Amniotic epithelial cell (primary cell): Measurements from ENCODE around the gene OGFOD1.
"Not testable (repeated sequence)": the region's sequence is repeated elsewhere in the genome, so short reads cannot be mapped to it uniquely, and the experiment has no call there.

Experiments
- DNase-seq: peaks from one replicate; pipeline ENCODE4 v3.0.0-alpha.2; 2010; ENCODE audit warnings: low read depth

The OGFOD1 gene

DNA sequence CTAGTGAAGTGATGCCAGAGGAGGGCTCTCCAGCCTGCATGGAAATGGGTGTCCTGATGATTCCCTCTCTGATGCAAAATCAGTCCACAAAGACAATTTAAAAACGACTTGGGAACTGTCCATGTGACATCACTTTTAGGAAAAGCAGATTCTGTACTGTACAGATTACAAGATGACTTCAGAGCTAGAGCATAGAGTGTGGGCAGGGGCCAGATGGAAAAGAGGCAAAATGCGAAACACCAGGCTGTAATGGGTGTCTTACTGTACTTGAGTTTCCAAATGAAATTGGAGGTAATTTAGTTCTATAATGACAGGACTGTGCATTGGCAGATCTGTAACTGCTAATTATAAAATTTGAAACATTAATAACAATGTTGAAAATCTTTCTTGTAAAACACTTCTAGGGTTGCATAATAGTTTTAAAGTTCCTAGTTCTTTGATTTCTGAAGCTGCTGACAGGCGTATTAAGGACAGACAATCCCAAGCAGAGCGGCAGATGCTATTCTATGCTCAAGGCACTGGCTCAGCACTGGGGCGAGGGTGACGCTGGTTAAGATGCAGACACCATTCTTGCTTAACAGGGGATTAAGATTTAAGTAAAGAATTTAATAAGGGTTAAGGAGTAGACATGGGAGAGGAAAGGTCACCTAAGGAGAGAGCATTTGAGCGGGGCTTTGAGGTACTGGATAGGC, 29.6 kb downstream of the OGFOD1 start:
- DNase-seq, result peak; percentile 33

DNA sequence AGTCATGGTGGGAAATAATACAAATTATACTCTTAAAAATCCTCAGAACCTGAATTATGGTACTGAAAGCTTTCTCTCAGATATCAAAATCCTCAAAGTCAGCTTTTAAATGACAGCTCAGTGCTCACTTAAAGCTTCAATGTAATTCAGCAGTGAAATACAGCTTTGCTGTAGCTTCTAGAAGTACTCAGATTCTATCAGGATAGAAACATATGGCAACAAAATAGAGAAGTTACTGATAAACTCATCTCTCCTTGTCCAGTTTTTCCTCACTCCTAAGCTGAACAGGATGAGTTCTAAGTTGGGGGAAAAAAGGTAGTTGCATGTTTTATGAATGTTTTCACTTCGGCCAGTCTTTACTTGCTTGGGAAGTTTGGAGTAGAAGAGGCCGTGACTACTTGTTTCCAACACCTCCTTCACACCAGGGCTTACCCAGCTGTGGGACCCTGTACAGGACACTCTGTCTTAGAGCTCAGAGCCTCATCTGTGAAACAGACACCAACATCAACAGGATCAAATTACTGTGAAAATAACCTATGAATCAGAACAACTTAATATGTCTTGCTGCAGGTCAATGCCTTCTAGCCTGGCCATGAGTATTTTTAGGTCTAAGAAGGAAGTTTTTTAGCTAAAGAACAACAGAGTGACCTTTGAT, 30.2 kb downstream of the OGFOD1 start:
- peak; percentile 7 for DNase-seq

DNA sequence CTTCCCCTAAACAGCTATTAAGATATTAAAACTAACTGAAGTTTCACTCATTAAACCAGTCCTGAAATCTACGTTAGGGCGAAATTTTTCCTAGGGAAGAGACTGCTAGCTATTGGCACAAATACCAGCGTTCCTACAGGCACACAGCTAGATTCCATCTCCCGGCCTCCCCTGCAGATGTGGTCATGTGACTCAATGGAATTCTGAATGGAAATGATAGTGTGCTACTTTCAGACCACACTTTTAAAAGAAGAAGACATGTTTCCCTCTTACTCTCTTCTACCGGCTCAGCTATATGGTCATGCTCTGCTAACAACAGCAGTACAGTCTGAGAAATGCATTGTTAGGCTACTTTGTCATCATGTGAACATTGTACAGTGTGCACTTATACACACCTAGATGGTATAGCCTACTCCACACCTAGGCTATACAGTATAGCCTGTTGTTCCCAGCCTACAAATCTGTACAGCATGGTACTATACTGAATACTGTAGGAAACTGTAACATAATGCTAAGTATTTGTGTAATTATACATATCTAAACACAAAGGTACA, 31.4 kb downstream of the OGFOD1 start:
- no peak for DNase-seq

DNA sequence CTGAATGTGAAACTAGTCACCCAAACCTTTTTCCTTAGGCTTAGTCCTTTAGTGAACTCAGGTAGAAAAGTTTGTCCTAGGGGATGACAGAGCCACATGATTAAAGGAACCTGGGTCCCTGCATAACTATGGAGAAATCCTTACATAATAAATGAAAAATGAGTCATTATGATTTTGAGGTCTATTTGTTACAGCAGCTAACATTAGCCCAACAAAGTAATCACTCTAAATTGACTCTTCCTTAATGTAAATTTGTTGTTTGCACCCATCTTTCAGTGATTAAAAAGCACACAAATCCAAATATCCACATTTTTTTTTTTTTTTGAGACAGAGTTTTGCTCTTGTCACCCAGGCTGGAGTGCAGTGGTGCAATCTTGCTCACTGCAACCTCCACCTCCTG, 32.0 kb downstream of the OGFOD1 start:
- no peak for DNase-seq

DNA sequence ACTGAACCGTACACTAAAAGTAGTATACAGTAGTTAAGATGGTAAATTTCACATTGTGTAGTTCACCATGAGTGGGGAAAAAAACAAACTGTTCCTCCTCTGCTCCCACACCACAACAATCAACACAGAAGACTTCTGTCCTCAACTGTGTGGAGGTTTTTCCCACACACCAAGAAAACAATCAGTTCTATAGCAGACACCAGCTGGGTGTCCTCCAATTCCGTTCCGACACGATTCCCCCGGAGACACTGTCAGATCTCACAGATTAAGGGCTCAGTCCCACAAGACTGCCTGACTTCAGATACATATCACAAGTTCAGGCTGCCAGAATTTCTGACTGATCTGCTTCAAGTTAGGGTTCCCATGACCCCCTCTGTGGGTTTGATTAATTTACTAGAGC, 36.7 kb downstream of the OGFOD1 start:
- DNase-seq, result no peak

DNA sequence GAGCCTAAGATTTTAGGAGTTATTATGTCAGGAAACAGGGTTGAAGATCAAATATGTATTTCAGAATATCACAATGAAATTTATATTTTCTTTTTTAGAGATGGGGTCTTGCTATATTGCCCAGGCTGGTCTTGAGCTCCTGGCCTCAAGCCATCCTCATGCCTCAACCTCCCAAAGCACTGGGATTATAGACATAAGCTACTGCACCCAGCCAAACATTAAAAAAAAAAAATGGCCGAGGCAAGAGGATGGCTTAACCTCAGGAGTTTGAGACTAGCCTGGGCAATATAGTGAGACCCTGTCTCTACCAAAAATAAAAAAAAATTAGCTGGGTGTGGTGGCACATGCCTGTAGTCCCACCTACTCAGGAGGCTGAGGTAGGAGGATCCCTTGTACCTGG, 37.5 kb downstream of the OGFOD1 start:
- not testable (repeated sequence) for DNase-seq

DNA sequence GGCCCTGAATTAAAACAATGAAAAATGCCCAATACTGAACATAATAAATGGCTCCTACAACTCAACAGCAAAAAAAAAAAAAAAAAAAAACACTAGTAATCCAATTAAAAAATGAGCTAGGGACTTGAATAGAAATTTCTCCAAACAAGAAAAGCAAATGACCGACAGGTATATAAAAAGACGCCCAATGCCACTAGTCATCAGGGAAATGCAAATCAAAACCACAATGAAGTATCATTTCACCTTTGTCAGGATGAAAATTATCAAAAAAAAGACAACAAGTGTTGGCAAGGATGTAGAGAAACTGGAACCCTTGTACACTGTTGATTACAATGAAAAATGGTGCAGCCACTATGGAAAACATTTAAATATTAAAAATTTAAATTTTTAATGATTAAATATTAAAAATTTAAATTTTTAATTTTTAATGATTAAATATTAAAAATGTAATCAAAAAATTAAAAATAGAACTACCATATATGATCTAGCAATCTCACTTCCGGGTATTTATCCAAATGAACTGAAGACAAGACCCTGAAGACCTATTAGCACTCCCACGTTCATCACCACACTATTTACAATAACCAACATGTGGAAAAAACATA, 40.4 kb downstream of the OGFOD1 start:
- DNase-seq, result no peak

DNA sequence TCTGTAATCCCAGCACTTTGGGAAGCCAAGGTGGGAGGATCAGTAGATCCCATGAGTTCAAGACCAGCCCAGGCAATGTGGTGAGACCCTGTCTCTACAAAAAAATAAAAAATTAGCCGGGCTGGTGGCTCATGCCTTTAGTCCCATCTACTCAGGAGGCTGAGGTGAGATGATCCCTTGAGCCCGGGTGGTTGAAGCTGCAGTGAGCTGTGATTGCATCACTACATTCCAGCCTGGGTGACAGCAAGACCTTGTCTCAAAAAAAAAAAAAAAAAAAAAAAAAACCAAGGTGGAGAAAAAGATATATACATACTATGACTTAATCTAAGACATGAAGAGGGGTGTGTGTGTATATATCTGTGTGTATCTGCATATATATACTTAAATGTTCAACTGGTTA, 41.8 kb downstream of the OGFOD1 start:
- peak; percentile 37 for DNase-seq

DNA sequence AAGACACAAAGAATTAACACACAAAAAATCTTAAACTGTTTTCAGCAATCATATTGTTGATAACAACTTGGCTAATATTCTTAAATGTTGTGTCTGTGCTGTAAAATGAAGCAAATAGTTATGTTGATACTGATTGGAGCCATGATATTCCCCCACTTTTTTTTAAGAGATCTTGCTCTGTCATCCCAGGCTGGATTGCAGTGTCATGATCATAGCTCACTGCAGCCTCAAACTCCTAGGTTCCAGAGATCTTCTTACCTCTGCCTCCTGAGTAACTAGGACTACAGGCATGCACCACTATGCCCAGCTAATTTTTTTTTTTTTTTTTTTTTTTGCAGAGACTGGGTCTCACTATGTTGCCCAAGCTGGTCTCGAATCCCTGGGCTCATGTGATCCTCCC, 42.5 kb downstream of the OGFOD1 start:
- DNase-seq, result no peak

DNA sequence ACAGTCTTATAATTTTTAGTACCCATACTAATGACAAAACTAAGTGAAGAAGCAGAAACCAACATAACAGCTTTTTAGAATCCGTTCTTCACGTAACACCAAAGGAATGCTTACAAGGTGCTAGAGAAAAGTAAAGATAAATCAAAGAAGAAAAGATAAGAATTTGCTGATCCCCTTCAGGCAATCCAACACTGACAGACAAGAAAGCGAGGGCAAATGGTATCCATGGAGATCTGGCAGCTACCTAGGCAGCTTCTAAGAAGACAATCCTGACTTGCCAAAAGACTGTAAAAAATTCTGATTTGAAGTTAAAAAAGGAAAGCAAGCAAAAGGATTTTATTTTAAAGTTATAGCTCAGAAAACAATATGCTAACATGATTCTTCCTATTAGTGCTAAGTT, 53.8 kb downstream of the OGFOD1 start:
- no peak for DNase-seq

DNA sequence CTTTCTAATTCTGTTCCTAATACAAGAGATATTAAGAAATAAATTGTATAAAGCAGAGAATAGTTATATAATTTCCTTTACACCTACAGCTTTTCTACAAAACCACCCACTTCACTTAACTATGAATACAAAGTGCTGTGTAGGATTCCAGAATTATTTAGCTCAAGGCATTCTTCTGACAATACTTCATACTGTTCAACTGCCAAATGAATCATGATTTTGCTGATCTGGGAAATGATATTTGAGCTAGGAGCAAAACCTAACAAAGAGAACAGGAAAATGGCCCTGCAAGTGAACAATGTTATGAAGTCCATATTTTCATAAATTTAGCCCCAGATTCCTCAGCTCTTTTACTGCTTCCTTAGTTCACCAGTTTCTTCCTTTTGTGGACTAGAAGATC, 55.6 kb downstream of the OGFOD1 start:
- peak; percentile 30 for DNase-seq

DNA sequence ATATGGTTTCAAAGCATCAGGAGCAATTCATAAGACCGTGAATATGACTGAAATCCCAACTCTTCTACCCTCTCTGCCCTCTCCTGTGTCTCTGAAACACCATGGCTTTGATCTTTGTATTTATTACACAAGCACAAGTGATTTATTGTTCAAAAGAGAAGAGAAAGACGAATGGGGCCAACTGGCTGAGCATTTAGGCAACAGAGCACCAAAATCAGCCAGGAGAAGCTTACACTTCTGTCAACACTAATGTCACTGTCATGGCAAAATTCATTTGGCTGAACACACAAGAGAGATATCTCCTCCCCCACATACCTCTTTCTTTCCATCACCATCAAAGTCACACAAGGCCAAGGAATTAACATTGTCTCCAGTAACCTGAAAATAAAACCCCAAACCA, 59.2 kb downstream of the OGFOD1 start:
- DNase-seq, result no peak

DNA sequence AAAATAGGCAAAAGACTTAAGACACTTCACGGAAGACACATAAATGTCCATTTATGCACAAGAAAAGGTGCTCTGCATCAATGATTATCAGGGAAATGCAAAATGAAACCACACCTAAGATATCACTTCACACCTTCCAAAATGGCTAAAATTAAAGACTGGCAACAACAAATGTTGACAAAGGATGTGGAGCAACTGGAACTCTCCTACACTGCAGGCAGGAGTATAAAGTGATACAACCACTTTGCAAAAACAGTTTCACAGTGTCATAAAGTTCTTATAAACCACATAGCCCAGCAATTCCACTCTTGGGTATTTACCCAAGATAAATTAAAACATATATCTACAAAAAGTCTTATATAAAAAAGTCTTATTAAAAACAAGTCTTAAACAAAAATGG, 60.7 kb downstream of the OGFOD1 start:
- no peak for DNase-seq

DNA sequence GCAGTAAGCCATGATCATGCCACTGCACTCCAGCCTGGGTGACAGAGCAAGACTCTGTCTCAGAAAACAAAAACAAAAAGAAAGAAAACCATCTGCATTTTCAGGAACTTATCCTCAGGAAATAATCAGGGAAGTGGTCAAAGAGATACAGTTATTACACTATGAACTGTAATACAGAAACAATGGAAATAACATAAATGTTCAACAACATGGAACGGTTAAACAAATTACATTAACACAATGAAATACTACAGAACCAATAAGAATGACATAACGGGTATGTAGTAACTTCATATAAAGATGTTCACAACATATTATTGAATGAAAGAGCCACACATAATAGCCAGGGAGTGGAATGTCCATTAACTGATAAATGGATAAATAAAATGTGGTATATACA, 61.7 kb downstream of the OGFOD1 start:
- DNase-seq, result no peak

DNA sequence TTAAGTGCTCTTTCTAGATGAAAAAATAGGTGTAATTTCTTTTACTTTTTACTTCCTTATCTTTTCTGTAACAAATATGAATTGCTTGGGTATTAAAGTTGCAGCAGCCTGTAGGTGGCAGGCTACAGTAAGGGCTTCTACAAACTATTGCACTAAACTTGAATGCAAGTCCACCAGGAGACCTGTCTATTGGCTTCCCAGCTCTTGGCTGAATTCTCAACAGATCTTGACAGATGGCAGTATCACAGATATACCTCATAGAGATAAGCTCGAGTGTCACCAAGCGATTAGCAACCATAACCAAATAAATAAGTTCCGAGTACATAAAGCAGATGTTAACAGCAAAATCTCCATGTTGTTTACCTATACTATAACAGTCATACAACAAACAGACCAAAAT, 62.6 kb downstream of the OGFOD1 start:
- peak; percentile 74 for DNase-seq

DNA sequence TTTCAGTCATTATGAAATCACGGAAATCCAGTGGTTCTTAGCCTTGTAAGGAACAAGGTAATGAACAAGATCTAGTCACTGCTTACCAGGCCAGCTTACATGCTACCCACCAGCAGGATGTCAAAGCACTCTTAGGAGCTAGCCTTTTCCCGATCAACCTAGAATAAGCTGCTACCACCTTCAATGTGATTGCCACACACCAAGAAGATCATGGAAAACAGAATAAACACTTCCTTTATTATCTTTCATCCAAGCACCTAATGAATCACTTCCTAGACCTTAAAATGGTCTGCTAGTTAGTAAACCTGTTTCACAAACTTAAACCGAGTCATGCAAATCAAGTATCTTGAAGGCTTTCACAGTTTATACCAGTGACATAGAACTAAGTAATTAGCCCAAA, 63.5 kb downstream of the OGFOD1 start:
- peak; percentile 47 for DNase-seq

DNA sequence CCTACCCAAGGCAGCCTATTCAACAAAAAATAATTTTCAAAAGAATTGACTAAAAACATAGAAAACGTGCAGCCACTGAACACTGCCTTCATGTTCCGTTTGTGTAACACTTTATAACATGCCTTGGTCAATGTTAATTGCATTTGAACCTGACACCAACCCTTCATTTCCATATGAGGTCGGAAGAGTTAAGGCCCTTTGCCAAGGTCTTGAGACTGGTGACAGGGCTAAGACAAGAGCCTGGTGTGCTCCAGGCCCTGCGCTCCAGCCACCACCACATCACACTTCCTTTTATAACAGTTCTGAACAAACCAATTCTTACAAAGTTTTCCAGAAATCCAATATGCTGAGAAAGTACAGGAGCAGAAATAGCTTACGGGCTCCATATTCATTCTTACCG, 64.3 kb downstream of the OGFOD1 start:
- DNase-seq, result no peak

DNA sequence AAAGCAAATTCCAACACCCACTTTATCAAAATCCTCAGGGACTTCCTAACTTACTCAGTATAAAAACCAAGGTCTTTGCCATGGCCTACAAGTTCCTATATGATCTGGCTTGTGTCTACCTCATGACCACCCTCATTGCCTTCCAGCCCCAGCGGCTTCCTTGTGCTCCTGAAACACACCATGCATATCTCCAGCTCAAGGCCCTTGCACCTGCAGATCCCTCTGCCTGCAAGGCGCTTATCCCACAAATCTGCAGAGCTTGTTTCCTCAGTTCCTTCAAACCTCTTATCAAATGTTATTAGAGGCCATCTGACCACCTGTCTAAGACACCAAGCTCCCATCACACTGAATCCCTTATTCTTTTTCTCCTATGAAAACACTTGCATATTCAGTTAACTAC, 65.9 kb downstream of the OGFOD1 start:
- DNase-seq, result no peak

DNA sequence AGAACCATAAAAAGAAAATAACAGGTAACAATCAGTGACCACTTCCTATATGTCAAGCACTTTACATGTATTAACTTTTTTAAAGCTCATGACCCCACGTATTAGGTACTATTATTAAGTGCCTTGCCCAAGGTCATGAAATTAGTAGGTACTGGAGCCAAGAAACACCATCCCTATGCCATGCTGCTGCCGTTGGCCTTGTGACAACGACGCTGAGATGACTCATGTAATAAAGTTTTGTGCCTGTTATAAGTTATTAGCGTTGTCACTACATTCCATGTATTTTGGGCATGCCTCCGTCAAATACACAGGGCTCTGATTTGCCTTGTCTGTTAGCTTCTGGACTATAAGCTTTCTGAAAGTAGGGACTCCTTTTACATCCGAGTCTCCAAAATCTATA, 67.1 kb downstream of the OGFOD1 start:
- DNase-seq, result no peak

DNA sequence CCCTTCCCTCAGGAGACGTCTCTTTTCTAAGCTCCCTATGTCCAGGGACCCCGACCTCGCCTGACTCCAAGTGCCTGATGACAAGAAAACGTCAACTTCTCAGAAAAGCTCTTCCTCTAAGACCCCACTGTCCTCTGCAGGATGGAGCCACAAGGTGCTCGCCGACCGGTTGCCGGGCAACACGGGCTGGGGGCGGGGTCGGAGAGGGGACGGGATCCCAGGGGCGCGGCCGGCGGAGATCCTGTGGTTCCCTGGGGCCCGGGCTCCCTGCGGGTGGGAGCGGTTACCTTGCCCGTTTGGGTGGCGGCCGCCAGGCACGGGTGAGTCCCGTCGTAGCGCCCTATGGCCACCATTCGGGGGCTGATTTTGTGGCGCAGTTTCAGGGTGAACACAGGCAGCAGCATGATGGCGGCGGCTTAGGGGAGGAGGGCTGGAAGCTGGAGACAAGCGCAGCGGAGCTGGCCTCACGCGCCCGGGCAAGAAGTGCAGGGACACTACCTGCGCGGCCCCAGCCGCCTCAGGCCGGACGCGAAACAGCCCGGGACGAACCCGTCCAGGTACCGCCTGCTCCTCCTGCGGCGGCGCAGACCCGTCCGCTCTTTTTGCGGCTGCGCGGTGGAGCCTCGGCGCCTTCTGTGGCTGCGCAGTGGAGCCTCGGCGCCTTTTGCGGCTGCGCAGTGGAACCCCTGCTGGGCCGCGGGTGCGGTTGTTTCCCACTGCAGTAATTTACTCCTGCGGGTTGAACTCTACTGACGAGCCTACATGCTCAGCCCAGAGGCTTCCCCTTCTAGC, 68.3 kb downstream of the OGFOD1 start, which contains the start of gene BBS2:
TSS of gene BBS2 (minus strand) at position 566 of the 792 bp plus-strand sequence. CDS start at position 404, 162 bp downstream.
- DNase-seq, result peak; percentile 73

DNA sequence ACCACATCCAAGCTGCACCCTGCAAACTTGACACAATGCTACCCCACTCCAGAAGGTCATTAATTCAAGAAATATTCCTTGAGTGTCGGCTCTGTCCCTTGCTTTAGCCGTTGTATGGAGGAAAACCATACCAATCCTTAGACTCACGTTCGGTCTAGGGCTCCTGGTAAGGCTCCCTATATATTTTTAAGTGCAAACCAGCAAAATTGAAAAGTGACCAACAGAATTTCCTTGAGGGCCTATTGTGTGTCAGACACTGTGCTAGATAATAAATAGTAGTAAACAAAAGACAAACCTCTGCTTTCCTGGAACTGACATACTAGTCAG, 68.9 kb downstream of the OGFOD1 start:
- no peak for DNase-seq

DNA sequence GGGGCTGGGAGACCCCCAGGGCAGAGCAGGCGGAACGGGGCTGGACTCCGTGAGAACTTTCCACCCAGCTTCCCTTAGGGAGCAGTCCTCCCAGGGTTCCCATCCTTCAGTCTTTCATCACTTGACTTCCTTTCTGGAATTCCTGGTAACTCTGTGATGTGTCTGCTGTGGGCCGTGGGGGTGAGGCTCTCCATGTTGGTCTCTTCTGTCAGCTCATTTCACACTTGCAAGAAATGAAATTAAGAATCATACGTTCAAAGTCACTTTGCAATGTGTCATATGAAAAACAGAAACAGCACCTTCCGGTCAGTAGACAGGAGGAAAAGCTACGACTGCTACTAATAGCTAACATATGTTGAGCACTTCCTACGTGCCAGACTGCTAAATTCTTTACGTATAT, 73.9 kb downstream of the OGFOD1 start:
- DNase-seq, result no peak
